Esophagus squamous epithelium (tissue), 4 donors: ENCODE measurements around the gene ETV6.

Experiments
- CTCF ChIP-seq, 6 experiments: fragments of 450-650 bp in 4 of 6; fragments of 200-600 bp in 2 of 6; sonication (generic) in 2 of 6; IDR thresholded peaks; one replicate each; pipeline ENCODE4 v1.5.1; 2016 to 2019; ENCODE audit warnings: antibody characterized with exemption in 6 of 6, mild to moderate bottlenecking in 4 of 6, moderate library complexity in 4 of 6
- POLR2A ChIP-seq, 4 donors: fragments of 450-650 bp; IDR thresholded peaks; one replicate each; pipeline ENCODE4 v1.6.1; 2017; ENCODE audit warnings: antibody characterized with exemption in 4 of 4, mild to moderate bottlenecking in 4 of 4, moderate library complexity in 3 of 4

GRCh38 chr12:11861864-11862600, 212.6 kb downstream of the ETV6 start:
- no peak for TF ChIP-seq CTCF (IDR thresholded peaks at IDR 0.05)
- TF ChIP-seq POLR2A (IDR thresholded peaks at IDR 0.05): no peak
